Stimulated activated effector memory CD8-positive, alpha-beta T cell treated with anti-CD3 and anti-CD28 coated beads, Interleukin-12 subunit alpha, Interleukin-12 subunit beta, amount 100 ng/mL, for 72 hours (primary cell): ENCODE results near the gene TBXA2R.
"Not testable (repeated sequence)": the region's sequence is repeated elsewhere in the genome, so short reads cannot be mapped to it uniquely, and the experiment has no call there.

Source experiments
- ATAC-seq: fragments of 150-1000 bp; cut with Tn5 transposase; 2 replicates; pipeline ENCODE4 v1.10.0; 2021
- DNase-seq, 2 donors: peaks; one replicate each; pipeline ENCODE4 v3.0.0; 2021 to 2022; ENCODE audit warnings: low spot score in 2 of 2
- H3K27ac Mint-ChIP-seq: one replicate; pipeline ENCODE4 v1.8.0; 2022; ENCODE audit warnings: mild to moderate bottlenecking, mixed read lengths
- H3K36me3 Mint-ChIP-seq: one replicate; pipeline ENCODE4 v1.8.0; 2022; ENCODE audit warnings: mild to moderate bottlenecking, mixed read lengths
- H3K4me1 Mint-ChIP-seq: one replicate; pipeline ENCODE4 v1.8.0; 2022; ENCODE audit warnings: mixed read lengths
- H3K4me3 Mint-ChIP-seq: one replicate; pipeline ENCODE4 v1.8.0; 2022; ENCODE audit warnings: mild to moderate bottlenecking, mixed read lengths
- H3K9me3 Mint-ChIP-seq: one replicate; pipeline ENCODE4 v1.8.0; 2022; ENCODE audit warnings: mixed read lengths

Gene TBXA2R

DNA sequence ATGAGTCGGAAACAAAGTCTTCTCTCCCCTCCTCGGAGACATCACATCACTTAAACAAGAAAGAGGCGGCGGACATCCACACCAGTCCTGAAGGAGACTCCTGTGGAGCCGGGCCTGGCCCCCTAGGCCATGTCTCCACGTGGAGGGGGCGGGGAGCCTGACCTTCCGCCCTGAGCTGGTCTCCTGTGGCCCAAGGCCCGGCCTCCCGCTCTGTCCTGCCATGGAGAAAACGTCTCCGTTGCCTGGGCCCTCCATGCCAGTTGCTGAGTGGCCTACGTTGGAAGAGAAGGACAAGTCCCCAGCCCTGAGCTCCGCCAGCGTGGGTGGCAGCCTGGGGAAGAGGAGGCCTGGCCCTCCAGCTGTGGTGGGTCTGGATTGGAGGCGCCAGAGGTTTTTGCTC, 25.4 kb upstream of the TBXA2R start:
- Mint-ChIP-seq H3K4me3 (no peak overlapping the region), H3K36me3 (peaks cover 72% of the 10 kb centered on the region), H3K4me1 (peaks cover 12% of the 10 kb centered on the region), H3K27ac (no peak overlapping the region), H3K9me3 (no peaks in the 10 kb centered on the region)
- DNase-seq = no peak
- no peak for ATAC-seq

DNA sequence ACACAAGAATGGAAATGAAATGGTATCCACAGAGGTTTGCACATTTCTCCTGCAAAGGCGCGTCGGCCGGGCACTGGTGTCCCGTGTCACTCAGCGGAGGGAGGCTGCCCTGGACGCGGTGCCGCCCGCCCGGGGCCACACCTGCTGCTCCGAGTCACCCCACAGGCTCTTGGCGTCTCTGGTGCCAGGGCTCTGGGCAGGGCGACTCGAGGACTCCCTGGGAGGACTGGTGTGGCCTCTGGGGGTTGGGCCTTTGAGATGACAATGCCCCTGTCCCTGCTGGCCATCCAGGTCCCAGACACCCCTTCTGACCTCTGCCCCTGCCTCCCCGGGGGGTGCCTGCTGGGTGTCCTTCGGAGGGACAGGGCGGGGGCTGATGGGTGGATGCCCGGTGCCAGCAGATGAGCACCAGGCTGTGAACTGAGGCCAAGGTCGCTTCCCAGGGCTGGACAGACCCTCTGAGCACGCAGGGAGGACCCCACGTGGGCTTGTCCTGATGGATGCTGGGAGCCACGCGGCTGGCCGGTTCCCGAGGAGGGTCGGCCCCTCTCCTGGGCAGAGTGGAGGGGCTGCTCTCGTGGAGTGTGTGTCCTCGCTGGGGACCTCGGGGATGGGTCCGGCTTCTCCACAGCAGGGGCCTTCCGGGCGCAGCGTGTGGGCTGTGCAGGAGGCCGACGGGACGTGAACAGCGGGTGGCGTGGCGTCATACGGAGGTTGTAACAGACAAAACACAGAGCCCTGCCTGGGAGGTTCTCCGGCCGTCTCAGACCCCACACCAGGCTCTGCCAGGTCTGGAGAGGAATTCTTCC, 24.6 kb upstream of the TBXA2R start:
- Mint-ChIP-seq H3K27ac (no peak overlapping the region), H3K9me3 (no peaks in the 10 kb centered on the region), H3K4me3 (no peak overlapping the region), H3K36me3 (peaks cover 72% of the 10 kb centered on the region), H3K4me1 (peaks cover 21% of the 10 kb centered on the region)
- DNase-seq (no peak), ATAC-seq (no peak)

DNA sequence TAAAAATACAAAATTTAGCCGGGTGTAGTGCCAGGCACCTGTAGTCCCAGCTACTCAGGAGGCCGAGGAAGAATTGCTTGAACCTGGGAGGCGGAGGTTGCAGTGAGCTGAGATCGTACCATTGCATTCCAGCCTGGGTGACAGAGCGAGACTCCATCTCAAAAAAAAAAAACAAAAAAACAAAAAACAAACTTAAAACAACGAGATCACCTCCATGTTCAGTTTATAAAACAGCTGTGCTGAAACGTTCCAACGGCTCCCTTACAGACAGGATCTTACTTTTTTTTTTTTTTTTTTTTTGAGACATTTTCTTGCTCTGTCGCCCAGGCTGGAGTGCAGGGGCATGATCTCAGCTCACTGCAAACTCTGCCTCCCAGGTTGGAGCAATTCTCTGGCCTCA, 22.1 kb upstream of the TBXA2R start:
- not testable (repeated sequence) for H3K4me3 Mint-ChIP-seq, DNase-seq, ATAC-seq, H3K27ac Mint-ChIP-seq, H3K9me3 Mint-ChIP-seq
- Mint-ChIP-seq H3K4me1 (peaks cover 37% of the 10 kb centered on the region), H3K36me3 (peaks cover 66% of the 10 kb centered on the region)

DNA sequence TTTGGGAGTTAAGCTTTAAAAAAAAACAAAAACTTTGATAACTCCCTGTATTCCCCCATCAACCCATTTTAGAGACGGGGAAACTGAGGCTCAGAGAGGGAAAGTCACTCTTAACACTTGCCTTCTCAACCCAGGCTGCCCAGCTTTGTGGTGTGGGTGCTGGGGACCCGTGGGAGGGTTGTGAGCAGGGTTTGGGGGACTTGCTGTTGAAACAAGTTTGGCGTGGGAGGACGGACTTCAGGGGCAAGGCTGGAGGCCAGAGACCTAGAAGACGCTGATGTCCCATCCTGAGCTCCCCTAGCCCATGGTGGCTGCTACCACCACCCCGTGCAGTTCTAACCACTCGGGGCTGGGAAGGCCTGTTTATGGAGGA, 20.7 kb upstream of the TBXA2R start:
- DNase-seq = no peak
- Mint-ChIP-seq H3K4me3 (peak overlapping the region; percentile 88), H3K36me3 (peaks cover 64% of the 10 kb centered on the region), H3K9me3 (no peaks in the 10 kb centered on the region), H3K27ac (peak overlapping the region; percentile 99), H3K4me1 (peaks cover 40% of the 10 kb centered on the region)
- no peak for ATAC-seq

DNA sequence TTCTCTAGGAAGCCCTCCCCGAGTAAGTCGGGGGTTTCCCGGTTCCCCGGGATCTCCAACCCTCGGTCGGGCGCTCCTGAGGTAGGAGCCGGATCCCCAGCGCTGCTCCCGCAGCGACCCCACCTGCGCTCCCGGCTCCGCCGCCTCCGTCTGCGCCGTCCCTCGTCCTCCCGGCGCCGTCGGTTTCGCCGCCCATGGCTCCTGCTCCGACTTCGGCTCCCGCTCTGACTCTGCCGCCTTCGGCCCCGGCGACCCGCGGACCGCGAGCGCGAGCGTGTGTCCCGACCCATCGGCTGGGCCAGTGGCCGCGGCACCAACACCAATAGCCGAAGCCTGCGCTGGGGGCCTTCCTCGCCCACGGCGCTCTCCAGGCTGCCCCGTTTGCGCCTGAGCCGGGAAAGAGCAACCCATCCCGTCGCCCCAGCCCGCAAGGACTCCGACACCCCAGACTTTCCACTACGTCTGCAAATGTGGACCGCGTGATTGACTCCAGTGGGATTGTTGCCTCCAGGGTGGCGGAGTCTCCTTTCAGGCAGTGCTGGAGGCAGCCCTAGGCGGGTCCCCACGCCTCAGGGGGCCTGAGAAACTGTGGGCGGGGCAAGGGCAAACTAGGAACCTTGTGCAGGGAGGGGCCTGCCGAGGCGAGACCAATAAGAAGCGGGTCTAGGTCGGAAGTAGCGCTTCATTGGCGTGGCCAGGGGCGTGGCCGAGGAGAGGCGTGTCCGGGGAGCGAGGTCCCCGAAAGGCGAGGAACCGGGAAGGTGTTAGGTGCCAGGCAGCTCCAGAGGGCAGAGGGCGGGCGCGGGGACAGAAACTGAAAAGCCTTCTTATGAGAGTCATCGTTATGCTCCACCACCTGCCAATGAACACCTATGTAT, 20.0 kb upstream of the TBXA2R start, which contains the start of gene CACTIN:
Gene CACTIN (minus strand): TSS at position 318 of the 878 bp plus-strand sequence. CDS start 28 bp downstream, at position 290.
- Mint-ChIP-seq H3K4me3 (peak within 1 kb of the TSS; percentile 88), H3K27ac (peak within 1 kb of the TSS; percentile 99), H3K4me1 (peaks cover 44% of the 10 kb centered on the region)

DNA sequence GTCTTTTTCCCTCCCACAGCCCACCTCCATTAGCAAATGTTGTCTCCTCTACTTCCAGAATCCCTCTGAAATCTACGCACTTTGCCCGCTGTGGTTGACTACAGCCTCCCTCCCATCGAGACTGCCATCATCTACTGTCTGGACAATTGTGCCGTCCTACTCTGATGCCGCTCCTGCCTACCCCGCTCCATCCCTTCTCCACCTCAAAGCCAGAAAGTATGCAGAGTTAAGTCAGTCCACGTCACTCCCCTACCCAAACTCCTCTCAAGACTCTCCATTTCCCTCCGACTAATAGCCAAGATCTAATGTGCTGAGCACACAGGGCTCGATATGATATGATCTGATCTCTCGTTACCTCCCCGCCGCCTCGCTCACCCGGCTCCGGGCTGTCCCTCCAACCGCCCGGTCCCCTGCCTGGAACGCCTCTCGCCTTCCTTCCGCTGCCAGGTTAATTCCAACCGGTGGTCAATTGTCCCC, 19.4 kb upstream of the TBXA2R start:
- Mint-ChIP-seq H3K4me1 (peaks cover 44% of the 10 kb centered on the region), H3K27ac (peak overlapping the region; percentile 99), H3K4me3 (peak overlapping the region; percentile 88), H3K36me3 (peaks cover 58% of the 10 kb centered on the region), H3K9me3 (no peaks in the 10 kb centered on the region)
- peak; percentile 29 for ATAC-seq
- DNase-seq = no peak

More for the DNA sequence above, 20.0 kb upstream of the TBXA2R start, which contains the start of gene CACTIN:
- Mint-ChIP-seq H3K36me3 (peaks cover 64% of the 10 kb centered on the region), H3K9me3 (no peaks in the 10 kb centered on the region)
- DNase-seq (peak; percentile 99), ATAC-seq (peak; percentile 96)

DNA sequence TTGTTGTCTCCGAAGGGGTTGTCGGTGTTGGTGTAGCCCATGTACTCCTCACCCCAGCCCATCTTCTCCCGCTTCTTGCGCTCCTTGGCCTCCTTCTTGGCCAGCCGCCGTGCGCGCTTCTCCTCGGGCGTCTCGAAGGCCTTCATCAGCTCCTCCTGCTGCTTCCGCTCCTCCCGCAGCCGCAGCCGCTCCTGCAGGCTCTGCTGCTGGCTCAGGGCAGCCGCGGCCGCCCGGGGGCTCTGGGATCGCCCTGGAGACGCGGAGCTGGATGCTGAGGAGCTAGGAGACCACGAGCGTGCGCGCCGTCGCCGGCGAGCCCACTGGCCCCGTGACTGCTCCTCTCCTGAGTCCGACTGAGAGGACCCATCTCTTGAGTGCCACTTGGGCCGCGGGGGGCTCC, 17.0 kb upstream of the TBXA2R start:
- peak overlapping the region; percentile 83 for H3K27ac Mint-ChIP-seq

DNA sequence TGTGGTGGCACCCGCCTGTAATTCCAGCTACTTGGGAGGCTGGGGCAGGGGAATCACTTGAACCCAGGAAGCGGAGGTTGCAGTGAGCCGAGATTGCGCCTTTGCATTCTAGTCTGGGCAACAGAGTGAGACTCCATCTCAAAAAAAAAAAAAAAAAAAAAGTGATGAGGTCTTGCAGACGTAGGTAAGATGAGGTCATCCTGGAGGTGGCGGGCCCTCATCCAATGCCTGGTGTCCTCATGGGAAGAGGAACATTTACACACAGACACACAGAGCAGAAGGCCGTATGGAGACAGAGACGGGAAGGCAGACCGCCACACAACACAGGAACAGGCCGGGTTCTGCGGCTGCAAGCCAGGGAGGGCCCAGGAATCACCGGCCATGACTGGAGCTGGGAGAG, 15.5 kb upstream of the TBXA2R start:
- no peak overlapping the region for H3K4me3 Mint-ChIP-seq
- H3K4me1 Mint-ChIP-seq = peaks cover 33% of the 10 kb centered on the region

More for the DNA sequence above, 17.0 kb upstream of the TBXA2R start:
- peak overlapping the region; percentile 52 for H3K4me3 Mint-ChIP-seq
- no peak for ATAC-seq
- no peaks in the 10 kb centered on the region for H3K9me3 Mint-ChIP-seq
- H3K4me1 Mint-ChIP-seq = peaks cover 36% of the 10 kb centered on the region
- DNase-seq = no peak
- H3K36me3 Mint-ChIP-seq = peaks cover 48% of the 10 kb centered on the region

DNA sequence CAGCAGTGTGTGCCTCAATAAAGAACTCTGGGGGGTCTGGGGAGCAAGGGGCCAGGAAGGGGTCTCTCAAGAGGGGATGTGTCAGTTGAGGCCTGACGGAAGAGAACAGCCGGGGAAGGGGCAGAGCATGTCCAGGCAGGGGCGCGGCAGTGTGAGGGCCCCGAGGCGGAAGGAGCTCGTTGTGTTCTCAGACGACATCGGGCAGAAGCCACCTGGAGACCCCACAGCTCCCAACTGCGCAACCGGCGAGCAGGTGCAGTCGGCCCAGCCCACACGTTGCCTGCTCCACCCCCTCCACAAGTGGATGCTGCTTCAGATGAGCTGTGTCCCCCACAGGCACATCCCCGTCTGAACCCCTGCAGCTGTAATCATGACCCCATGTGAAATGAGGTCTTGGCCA, 15.0 kb upstream of the TBXA2R start:
- H3K27ac Mint-ChIP-seq = no peak overlapping the region
- peaks cover 28% of the 10 kb centered on the region for H3K4me1 Mint-ChIP-seq
- H3K9me3 Mint-ChIP-seq = no peaks in the 10 kb centered on the region
- no peak overlapping the region for H3K4me3 Mint-ChIP-seq
- no peak for ATAC-seq
- H3K36me3 Mint-ChIP-seq = peaks cover 48% of the 10 kb centered on the region
- DNase-seq = no peak

More for the DNA sequence above, 15.5 kb upstream of the TBXA2R start:
- no peak for ATAC-seq
- Mint-ChIP-seq H3K27ac (peak overlapping the region; percentile 26), H3K36me3 (peaks cover 48% of the 10 kb centered on the region), H3K9me3 (no peaks in the 10 kb centered on the region)
- no peak for DNase-seq

DNA sequence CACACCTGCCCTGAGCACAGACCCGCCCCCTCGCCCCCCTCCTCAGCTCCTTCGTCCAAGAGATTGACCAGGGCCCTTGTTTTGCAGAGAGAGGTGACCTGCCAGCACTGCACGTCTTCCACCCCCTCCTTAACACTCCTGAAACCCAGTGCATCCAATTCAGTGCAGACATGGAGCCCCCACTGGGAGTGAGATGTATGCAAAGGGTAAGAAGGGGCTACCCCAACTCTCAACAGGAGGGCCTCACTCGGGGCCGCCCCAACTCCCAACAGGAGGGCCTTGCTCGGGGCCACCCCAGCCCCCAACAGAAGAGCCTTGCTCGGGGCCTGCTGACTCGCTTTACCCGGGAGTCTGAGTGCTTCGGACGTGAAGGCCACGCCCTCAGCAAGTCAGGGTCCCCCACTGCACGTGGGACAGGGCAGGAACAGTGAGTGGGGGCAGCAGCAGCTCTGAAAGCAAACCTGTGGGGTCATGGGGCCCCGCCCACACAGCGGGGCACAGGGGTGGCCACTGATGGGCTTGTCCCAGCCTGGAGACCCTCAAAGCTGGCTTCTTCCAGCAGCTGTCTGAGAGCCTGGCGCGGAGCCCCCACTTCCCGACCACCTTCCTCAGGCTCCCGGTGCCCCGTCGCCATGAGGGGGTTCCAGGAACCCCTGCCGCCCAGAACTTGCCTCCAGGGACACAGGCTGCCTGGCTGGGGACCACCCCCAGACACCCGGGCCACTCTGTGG, 14.3 kb upstream of the TBXA2R start:
- Mint-ChIP-seq H3K36me3 (peaks cover 48% of the 10 kb centered on the region), H3K9me3 (no peaks in the 10 kb centered on the region), H3K4me3 (no peak overlapping the region), H3K4me1 (peaks cover 21% of the 10 kb centered on the region), H3K27ac (no peak overlapping the region)
- DNase-seq = no peak
- no peak for ATAC-seq

DNA sequence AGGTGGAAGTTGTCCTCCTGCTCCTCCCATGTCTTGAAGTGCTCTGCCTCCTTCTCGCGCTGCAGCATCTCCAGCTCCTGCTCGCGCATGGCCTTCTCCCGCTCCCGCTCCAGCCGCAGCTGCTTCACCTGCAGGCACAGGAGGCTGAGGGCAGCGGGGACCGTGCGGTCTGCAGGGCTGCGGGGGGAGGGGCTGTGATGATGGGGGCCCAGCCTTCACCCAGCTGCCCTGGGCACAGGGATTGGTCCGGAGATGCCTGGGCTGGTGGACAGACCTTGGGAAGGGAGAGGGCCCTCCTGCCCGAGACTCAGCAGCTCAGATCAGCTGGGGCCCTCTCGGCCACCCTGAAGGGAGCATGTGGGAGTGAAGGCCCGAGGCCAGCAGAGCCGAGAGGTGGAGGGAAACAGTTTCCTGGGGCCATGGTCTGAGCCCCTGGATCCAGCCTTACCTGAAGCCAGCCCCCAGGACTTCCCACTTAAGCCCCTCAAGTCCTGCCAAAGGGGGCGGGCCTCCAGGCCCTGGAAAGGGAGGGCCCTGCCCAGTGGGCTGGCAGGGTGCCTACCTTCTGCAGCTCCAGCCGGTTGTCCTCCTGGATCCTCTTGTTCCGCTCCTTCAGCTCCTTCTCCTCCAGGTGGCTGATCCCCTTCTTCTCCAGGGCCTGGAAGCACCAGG, 13.6 kb upstream of the TBXA2R start:
- Mint-ChIP-seq H3K27ac (no peak overlapping the region), H3K36me3 (peaks cover 44% of the 10 kb centered on the region), H3K9me3 (no peaks in the 10 kb centered on the region), H3K4me3 (no peak overlapping the region), H3K4me1 (peaks cover 17% of the 10 kb centered on the region)
- DNase-seq (no peak), ATAC-seq (no peak)

DNA sequence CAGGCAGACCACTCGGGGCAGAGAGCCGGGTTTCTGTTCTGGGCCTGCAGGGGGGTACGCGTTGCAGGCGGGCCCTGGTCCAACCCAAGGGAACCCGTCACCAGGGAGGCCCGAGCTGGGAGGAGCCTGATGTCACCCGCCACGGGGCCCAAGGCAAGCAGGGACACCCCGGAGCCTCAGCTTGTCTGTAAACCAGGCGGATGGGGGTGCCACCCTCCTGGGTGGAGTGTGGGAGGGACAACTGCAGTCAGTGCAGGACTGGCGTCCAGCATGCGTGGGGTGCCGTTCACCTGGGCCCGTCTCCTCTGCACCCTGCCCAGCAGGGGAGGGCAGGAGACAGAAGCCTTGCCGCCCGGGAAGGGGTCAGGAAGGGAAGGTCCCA, 12.9 kb upstream of the TBXA2R start:
- DNase-seq = no peak
- no peak overlapping the region for H3K4me3 Mint-ChIP-seq
- ATAC-seq = no peak
- H3K36me3 Mint-ChIP-seq = peaks cover 44% of the 10 kb centered on the region
- H3K9me3 Mint-ChIP-seq = no peaks in the 10 kb centered on the region
- H3K4me1 Mint-ChIP-seq = peaks cover 15% of the 10 kb centered on the region
- no peak overlapping the region for H3K27ac Mint-ChIP-seq

DNA sequence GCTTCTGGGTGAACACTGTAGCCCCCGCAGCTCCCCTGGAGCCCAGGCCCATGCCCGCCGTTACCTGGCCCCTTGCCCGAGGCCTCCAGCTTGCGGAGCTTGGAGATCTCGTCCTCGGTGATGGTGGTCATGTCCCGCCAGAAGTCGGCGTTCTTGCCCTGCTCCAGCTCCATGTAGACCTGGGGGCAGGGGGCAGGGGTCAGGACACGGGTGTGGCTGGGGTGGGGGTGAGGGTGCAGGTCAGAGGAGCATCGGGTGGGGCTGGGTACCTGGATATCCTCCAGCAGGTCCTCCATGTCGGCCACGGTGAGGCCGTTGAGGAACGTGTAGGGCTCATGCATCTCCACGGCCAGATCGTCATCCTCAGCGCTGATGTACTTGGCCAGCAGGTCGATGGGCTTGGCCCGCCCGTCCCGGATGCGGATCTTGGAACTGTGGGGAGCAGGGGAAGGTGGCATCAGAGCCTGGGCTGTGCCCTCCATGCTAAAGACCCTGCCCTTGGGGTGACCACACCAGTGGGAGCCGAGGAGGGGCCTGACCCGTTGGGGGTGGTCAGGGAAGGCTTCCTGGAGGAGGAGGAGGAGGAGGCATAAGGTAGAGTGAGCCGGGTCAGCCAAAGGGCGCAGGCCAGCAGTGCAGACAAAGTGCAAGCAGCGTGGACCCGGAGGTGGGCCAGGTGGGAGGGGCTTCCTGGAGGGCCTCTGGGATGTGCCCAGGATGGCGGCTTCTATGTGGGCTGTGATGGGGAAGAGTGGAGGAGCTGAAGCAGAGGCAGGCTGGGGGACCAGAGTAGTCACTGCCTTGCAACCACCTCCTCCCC, 12.3 kb upstream of the TBXA2R start:
- ATAC-seq = no peak
- Mint-ChIP-seq H3K27ac (no peak overlapping the region), H3K36me3 (peaks cover 40% of the 10 kb centered on the region), H3K4me3 (no peak overlapping the region), H3K4me1 (peaks cover 9% of the 10 kb centered on the region), H3K9me3 (no peaks in the 10 kb centered on the region)
- DNase-seq = no peak
